Prostate gland (tissue), 2 donors: ENCODE results near the gene ATP6V0B. TPM values are rescaled to one million over a fixed set of nuclear protein-coding genes. Genes with fewer than 3 reads are reported as not detected.

Experiments used
- DNase-seq: peaks from one replicate; pipeline ENCODE4 v3.0.0-alpha.2; 2019; ENCODE audit warnings: low spot score
- H3K27ac ChIP-seq, 2 donors: fragments of 200-600 bp; sonication (generic); 2 replicates each; pipeline ENCODE4 v1.5.1; 2017 to 2019
- H3K27me3 ChIP-seq: fragments of 200-600 bp; sonication (generic); replicated peaks from 2 replicates; pipeline ENCODE4 v1.5.1; 2019; ENCODE audit not compliant: insufficient read depth
- H3K36me3 ChIP-seq, 2 donors: fragments of 200-600 bp; sonication (generic); 1 replicate in 1 of 2; 2 replicates in 1 of 2; pipeline versions ENCODE4 v1.5.1 to v1.8.1; 2017 to 2019
- H3K4me1 ChIP-seq: fragments of 200-600 bp; sonication (generic); replicated peaks from 2 replicates; pipeline ENCODE4 v1.5.1; 2019
- H3K4me3 ChIP-seq, 2 donors: fragments of 200-600 bp; sonication (generic); 2 replicates each; pipeline ENCODE4 v1.5.1; 2017 to 2019
- H3K9me3 ChIP-seq: fragments of 200-600 bp; sonication (generic); 2 replicates; pipeline ENCODE4 v1.5.1; 2017
- CTCF ChIP-seq, 4 experiments: fragments of 200-600 bp in 2 of 4; fragments of 450-650 bp in 2 of 4; sonication (generic) in 2 of 4; IDR thresholded peaks; 1 replicate in 3 of 4; 2 replicates in 1 of 4; pipeline ENCODE4 v1.5.1; 2016 to 2019; ENCODE audit warnings: antibody characterized with exemption in 4 of 4, mild to moderate bottlenecking in 2 of 4, moderate library complexity in 2 of 4
- POLR2A ChIP-seq: fragments of 450-650 bp; IDR thresholded peaks from one replicate; pipeline ENCODE4 v1.6.1; 2016; ENCODE audit warnings: antibody characterized with exemption, mild to moderate bottlenecking
- POLR2AphosphoS5 ChIP-seq: sonication (generic); formaldehyde crosslinking; IDR thresholded peaks from one replicate; pipeline ENCODE4 v1.6.1; 2017; ENCODE audit warnings: antibody characterized with exemption
- WGBS: methylation state at CpG from one replicate; pipeline ENCODE4 v1.1.5; 2018; 5-methylcytosine and 5-hydroxymethylcytosine counted together
- intact Hi-C: fragments of 100-400 bp; cut with DNase I; formaldehyde crosslinking; loops from one replicate; pipeline ENCODE4 v1.14.2; 2022
- total RNA-seq, 2 donors: library from RNA; depleted of rRNA; stranded (reverse); fragments of >200 nt; gene quantifications; one replicate each; pipeline ENCODE4 v1.1.0, GENCODE V29; 2016

Gene ATP6V0B
- 100 to 1,000 TPM; 180 to 245 TPM for total RNA-seq

GRCh38 chr1:43974443-43975248, at the start of gene ATP6V0B:
TSS of gene ATP6V0B (plus strand) at chr1:43974960. CDS start at chr1:43975041, 81 bp downstream.
- TF ChIP-seq POLR2AphosphoS5 (peak; percentile 98), POLR2A (peak; percentile 91), CTCF (IDR thresholded peaks at IDR 0.05) (peak in 2 of 4 experiments; percentile 44 to 57)
- peaks cover 30% of the 10 kb centered on the region for H3K4me1 ChIP-seq
- intact Hi-C loops = no loop called here

GRCh38 chr1:43925846-43926245, 48.9 kb upstream of the ATP6V0B start:
- intact Hi-C loops = no loop called here
- no peaks in the 10 kb centered on the region for H3K36me3 ChIP-seq
- H3K4me3 ChIP-seq = no peak overlapping the region
- DNase-seq = no peak
- no peaks in the 10 kb centered on the region for H3K4me1 ChIP-seq
- H3K27ac ChIP-seq = no peak overlapping the region
- no peaks in the 10 kb centered on the region for H3K9me3 ChIP-seq
- 91% methylated on average over 9 of the region's 9 CpGs for WGBS
- H3K27me3 ChIP-seq = no peaks in the 10 kb centered on the region
- TF ChIP-seq CTCF (IDR thresholded peaks at IDR 0.05) (no peak), POLR2A (no peak), POLR2AphosphoS5 (no peak)

More at GRCh38 chr1:43974443-43975248, at the start of gene ATP6V0B:
- Histone ChIP-seq H3K4me3 (peak within 1 kb of the TSS; percentile 89 to 100), H3K36me3 (peaks cover 0 to 9% of the 10 kb centered on the region in 2 donors), H3K27me3 (no peaks in the 10 kb centered on the region), H3K9me3 (no peaks in the 10 kb centered on the region), H3K27ac (peak within 1 kb of the TSS; percentile 91 to 97)
- WGBS = under 1% methylated on average over 28 of the region's 93 CpGs
- DNase-seq = peak; percentile 97

GRCh38 chr1:43930168-43930948, 44.4 kb upstream of the ATP6V0B start:
- no peaks in the 10 kb centered on the region for H3K4me1 ChIP-seq
- 97% methylated on average over 6 of the region's 10 CpGs for WGBS
- no peak overlapping the region for H3K27ac ChIP-seq
- H3K4me3 ChIP-seq = no peak overlapping the region
- intact Hi-C loops = loop anchor here (5.0 kb wide), 1 partner anchor 403 kb away; no protein-coding TSS in a partner anchor
- H3K36me3 ChIP-seq = no peaks in the 10 kb centered on the region
- DNase-seq = no peak
- H3K9me3 ChIP-seq = no peaks in the 10 kb centered on the region
- no peak for TF ChIP-seq POLR2AphosphoS5
- peak in 3 of 4 experiments; percentile 14 to 37 (median 35) for TF ChIP-seq CTCF (IDR thresholded peaks at IDR 0.05)
- H3K27me3 ChIP-seq = no peaks in the 10 kb centered on the region

GRCh38 chr1:43930949-43931275, 43.8 kb upstream of the ATP6V0B start:
- no peaks in the 10 kb centered on the region for H3K27me3 ChIP-seq
- H3K4me1 ChIP-seq = no peaks in the 10 kb centered on the region
- H3K36me3 ChIP-seq = no peaks in the 10 kb centered on the region
- H3K9me3 ChIP-seq = no peaks in the 10 kb centered on the region
- WGBS = 65% methylated on average over 4 of the region's 4 CpGs
- TF ChIP-seq POLR2A = no peak
- TF ChIP-seq CTCF (IDR thresholded peaks at IDR 0.05) = no peak
- no peak for TF ChIP-seq POLR2AphosphoS5
- intact Hi-C loops = loop anchor here (5.0 kb wide), 1 partner anchor 404 kb away; no protein-coding TSS in a partner anchor
- H3K4me3 ChIP-seq = no peak overlapping the region
- no peak for DNase-seq
- H3K27ac ChIP-seq = no peak overlapping the region
